Right ventricle myocardium superior (tissue), 1 donor: ENCODE measurements around the gene ASAP3. TPM values are rescaled to one million over a fixed set of nuclear protein-coding genes. Genes with fewer than 3 reads are reported as not detected.

Experiments used
- ATAC-seq: fragments of 200-7000 bp; cut with Tn5 transposase; one replicate; pipeline ENCODE4 v1.9.1; 2020; ENCODE audit warnings: mild to moderate bottlenecking; ENCODE audit not compliant: poor library complexity
- DNase-seq: peaks from one replicate; pipeline ENCODE4 v3.0.0-alpha.2; 2020
- intact Hi-C: fragments of 100-400 bp; cut with DNase I; formaldehyde crosslinking; loops from one replicate; pipeline ENCODE4 v1.11.2; 2022
- total RNA-seq: library from RNA; stranded (reverse); fragmentation: NEBNext Ultra II Directional; extraction: Animal tissue kit (Norgen Biotek cat#: 25700); gene quantifications from one replicate; pipeline ENCODE4 v1.2.1, GENCODE V29; 2021
- donor health status: DM: no; HTN: yes; CAD: no; lungs with severe emphysema.

Gene ASAP3
- total RNA-seq, 1 donor from 2014 or later: 44.6 TPM

GRCh38 chr1:23484253-23485001 is 448 bp upstream of the ASAP3 start:
- intact Hi-C loops: no loop called here
- peak; percentile 96 for DNase-seq
- ATAC-seq: peak; percentile 93

DNA sequence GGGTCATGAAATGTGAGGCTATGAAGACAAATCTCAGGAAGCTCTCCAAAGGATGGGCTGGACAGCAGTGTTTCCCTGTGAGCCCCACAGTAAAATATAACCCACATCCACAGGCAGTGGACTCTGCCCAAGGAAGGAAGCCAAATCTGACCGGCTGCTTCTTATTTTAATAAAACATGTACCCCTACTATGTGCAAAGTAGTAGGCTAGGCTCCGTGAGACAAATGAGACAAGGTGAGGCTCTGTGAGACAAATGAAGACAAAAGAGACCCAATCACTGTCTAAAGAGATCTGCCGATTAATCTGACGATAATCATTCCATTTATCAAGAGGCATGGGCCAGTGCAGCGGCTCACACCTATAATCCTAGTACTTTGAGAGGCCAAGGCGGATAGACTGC is 2.1 kb downstream of the ASAP3 start:
- ATAC-seq (no peak), DNase-seq (no peak)
- intact Hi-C loops: no loop called here

DNA sequence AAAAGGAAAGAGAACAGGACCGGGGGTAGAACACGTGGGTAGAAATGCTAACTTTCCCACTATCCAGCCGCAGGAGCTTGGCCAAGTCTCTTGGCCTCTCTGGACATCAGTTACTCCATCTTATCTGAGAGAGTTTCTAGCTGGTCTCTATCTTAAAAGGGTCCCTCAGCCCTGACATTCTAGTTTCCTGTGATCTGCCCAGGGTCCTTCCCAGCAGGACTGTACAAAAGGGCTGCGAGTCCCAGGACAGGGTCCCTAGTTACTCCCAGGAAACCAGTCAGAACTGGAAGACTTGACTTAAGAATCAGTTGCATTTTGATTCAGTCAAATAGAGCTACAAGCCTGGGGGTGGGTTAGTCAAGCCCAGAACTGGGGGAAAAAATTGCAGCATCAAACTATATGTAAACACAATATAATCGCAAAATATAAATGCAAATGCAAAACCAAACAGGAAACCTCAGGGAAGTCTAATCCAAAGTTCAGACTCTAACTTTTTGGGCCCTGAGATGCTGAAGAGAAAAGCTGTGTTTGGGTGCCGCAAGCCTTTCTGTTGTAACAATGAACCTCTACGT is 2.9 kb downstream of the ASAP3 start:
- intact Hi-C loops: no loop called here
- ATAC-seq (no peak), DNase-seq (no peak)

DNA sequence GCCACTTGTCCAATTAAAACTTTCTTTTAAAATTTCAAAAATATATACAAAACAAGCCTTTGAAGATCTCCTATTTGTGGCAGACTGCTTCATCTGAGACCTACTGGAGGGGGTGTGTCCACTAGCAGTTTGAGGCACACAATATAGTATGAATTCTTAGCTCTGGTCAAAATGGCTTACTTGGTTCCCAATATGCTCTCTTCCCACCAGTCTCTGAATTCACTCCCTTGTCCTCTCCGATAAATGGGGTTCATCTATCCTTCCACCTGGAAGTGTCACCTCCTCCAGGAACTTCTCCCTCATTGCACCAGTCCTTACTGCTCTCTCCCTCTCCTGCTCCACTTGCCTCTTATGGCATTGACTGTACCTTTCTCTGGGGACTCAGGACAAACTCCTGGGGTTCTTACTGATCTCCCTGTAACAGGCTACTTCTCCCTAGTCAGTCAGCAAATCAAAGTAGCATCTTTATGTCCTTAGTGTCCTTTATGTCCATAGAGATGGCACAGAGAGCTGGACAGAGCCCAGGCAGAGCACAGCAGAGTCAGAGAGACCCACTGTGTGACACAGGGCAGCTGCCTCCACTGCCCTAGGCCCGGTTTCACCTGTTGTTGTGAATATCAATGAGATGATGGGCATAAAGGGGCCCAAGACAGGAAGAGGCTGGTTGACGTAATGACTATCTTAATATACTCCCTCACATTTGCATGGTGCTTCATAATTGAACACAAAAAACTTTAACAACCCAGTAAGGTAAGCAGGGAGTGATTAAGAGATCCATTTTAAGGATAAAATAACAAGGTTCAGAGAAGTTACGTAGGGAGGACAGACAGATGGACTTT is 3.6 kb downstream of the ASAP3 start:
- ATAC-seq (no peak), DNase-seq (no peak)
- intact Hi-C loops: no loop called here

GRCh38 chr1:23479666-23479941 is 4.4 kb downstream of the ASAP3 start:
- ATAC-seq: no peak
- DNase-seq: no peak
- intact Hi-C loops: no loop called here

GRCh38 chr1:23478896-23479665 is 4.9 kb downstream of the ASAP3 start:
- intact Hi-C loops: no loop called here
- DNase-seq: peak; percentile 91

DNA sequence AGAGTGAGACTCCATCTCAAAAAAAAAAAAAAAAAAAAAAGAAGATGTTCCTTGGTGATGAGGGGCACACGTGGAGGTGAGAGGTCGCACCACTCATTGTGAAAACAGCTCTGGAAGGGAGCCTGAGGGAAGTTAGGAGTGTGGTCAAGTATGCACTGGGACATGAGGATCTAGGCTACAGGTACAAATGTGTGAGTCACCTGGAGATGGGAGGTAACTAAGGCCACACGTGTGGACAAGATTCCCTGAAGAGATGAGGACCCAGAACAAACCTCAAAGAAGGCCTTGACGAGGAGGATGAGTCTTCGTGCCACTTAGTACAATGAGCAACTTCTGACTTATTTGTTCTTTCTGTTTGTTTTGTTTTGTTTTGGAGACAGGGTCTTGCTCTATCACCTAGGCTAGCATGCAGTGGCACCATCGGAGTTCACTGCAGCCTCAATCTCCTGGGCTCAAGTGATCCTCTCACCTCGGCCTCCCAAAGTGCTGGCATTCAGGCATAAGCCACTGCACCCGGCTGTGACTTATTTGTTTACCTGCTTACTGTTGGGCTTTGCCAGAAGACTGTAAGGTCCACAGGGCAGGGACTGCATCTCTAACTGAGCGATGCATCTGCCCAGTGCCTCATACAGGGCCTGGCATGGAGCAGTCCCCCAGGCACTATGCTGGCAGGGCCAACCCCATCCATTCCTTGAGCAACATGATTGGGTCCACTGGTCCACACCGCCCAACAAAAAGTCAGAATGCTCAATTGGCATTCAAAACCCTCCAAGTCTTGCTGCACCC is 6.4 kb downstream of the ASAP3 start:
- intact Hi-C loops: no loop called here
- DNase-seq (no peak), ATAC-seq (no peak)

More at GRCh38 chr1:23478896-23479665, 4.9 kb downstream of the ASAP3 start:
- peak; percentile 86 for ATAC-seq

DNA sequence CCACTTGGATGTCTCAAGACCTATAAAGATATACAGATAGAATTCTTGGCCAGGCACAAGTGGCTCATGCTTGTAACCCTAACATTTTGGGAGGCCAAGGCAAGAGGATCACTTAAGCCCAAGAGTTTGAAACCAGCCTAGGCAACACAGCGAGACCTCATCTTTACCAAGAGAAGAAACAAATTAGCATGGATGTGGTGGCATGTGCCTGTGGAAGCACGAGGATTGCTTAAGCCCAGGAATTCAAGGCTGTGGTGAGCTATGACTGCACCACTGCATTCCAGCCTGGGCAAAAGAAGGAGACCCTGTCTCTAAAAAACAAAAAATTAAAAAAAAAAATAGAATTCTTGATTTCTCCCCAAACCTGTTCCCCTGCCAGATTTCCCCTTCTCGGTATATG is 8.3 kb downstream of the ASAP3 start:
- intact Hi-C loops: no loop called here
- no peak for ATAC-seq

GRCh38 chr1:23475134-23475628 is 8.8 kb downstream of the ASAP3 start:
- ATAC-seq (no peak), DNase-seq (no peak)
- intact Hi-C loops: no loop called here

More for the DNA sequence above, 8.3 kb downstream of the ASAP3 start:
- no peak for DNase-seq

DNA sequence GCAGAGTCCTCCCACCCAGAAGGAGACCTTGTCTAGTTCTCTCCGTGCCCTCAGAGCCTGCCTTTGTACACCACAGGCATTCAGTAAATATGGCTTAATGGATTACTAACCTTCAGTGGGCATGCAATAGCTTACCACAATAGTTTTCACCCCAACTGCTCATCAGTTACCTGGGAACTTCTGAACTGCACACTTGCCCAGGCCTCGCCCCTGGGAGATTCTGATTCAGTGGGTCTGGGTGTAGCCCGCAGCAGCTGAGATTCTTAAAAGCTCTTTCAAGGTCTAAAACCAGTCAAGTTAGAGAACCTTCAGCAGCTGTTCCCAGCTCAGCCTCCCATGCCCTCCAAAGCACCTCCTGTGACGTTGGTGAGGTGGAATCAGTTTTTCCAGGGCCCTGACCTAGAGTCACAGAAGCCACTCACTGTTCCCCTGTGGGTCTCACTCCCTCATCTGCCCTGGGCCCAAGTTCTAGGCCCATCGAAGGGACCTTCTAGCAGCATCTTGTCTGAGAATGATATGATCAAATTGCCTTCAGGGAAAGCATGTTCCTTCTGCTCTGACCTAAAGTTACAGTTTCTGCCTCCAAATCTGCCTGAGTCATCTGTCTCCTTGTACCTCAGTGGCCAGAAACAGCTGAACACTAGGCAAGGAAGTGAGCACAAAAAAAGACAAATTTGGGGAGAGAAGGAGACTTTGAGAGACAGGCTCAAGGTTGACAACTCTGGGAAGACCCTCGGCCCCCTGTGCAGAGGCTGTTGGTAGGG is 10.8 kb downstream of the ASAP3 start:
- intact Hi-C loops: no loop called here
- DNase-seq: no peak
- no peak for ATAC-seq

DNA sequence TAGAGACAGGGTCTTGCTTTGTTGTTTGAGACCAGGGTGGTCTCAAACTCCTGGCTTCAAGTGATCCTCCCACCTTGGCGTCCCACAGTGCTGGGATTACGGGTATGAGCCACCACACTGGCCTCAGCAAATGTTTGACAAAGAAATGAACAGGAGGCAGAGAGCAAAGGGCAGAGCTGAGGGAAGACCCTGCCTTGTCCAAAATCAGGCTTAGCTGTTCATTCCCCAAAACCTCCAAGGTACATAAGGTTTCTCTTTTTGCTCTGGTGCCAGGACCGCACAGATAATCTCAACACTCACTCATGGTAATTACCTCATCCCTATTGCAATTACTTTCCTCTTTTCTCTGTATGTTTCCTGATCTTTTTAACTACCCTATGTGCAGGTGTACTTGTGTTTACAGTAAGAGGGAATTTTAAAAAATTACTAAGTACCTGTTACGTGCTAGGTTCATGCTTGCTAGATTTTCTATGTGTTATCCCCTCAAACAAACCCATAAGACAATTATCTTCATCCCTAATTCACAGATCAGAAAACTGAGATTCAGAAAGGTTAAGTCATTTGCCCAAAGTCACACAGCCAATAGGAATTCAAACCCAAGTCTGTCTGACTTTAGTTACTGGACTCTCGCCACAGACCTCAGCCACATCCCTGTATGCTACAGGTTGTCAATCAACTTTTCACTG is 11.5 kb downstream of the ASAP3 start:
- intact Hi-C loops: no loop called here
- ATAC-seq: no peak
- no peak for DNase-seq

DNA sequence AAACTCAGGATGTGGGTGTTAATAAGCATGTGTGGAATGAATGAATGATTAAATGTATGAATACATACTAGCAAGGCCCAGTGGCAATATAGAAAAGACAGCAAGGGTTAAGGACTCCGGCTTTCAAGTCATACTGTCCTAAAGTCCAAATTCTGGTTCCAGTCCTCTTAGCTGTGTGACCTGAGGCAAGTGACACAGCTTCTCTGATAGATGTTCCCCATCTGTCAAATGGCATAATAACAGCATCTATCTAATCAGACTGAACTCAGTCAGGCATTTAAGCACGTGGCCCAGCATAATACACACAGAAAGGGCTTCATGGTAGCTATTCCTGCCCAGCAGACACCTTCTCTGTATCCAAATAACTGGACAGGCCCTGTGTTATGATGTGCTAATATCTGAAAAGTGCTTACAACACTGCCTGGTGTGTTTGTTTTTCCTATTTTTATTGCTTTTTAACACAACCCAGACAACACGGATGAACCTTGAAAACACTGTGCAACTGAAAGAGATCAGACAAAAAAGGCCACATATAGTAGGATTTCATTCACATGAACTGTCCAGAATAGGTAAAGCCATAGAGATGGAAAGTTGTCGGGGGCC is 12.4 kb downstream of the ASAP3 start:
- intact Hi-C loops: no loop called here
- DNase-seq: no peak
- ATAC-seq: no peak

DNA sequence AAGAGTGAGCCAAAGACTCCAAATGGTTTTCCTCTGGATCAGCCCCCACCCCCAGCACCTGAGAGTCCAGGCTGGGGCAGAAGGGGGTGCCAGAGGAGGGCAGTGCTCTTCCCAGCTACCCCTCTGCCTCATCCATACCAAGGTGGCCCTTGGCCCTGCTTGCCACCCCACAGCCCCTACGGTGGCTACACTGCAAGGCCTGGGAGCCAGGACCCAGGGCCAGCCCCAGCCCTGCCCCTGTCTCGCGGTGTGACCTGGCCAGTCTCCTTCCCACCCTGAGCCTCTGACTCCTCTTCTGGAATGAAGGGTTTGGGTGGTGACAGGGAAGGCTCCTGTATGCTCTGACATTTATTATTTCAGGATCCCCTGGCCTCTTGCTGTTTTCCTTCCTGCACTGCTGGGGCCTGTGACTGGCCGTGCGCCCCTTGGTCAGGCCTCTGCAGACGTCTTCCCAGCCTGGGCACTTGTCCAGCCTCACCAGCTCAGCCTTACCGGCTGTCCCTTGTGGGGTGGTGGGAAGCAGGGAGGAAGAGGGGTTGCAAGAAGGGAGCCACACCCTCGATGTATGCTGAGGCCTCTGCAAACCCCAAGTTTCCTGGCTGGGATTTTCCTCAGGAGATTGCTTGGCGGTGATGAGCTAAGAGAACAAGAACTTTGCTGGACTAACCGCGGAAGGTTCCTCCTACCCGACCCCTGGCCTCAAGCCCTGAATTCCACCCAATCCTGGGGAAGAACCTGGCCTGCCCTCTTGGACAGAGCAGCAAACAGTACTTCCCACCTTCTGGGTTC is 13.5 kb downstream of the ASAP3 start:
- intact Hi-C loops: no loop called here
- peak; percentile 61 for ATAC-seq
- DNase-seq: peak; percentile 81

GRCh38 chr1:23469372-23469982 is 14.5 kb downstream of the ASAP3 start:
- intact Hi-C loops: no loop called here
- ATAC-seq (peak; percentile 53), DNase-seq (peak; percentile 58)

DNA sequence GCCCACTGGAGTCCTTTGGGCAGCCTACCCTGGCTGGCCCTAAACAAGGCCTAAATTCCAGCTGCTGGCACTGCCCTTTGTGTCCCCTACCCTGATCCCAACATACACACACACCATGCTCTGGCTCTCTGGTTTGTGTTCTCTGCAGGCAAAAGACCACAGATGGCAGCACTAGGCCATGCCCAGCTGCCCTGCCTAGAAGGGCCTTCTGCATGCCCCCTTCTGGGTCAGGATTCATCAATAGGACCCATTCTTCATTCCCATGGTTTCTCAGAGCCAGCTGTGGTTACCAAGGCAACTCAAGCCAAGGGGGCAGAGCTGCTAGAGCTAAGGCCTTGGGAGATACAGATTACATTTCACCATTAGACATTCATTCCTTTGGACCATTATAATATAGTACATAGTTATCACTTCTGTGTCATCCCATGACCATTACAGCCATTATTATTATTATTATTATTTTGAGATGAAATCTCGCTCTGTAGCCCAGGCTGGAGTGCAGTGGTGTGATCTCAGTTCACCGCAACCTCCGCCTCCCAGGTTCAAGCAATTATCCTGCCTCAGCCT is 17.5 kb downstream of the ASAP3 start:
- intact Hi-C loops: no loop called here
- no peak for DNase-seq
- ATAC-seq: no peak
